Liver (tissue), 9 donors: ENCODE data around the gene CMIP. TPM values are rescaled to one million over a fixed set of nuclear protein-coding genes. Genes with fewer than 3 reads are reported as not detected.

ENCODE experiments used
- DNase-seq: peaks from one replicate; pipeline ENCODE4 v3.0.0-alpha.2; 2017; ENCODE audit warnings: low spot score
- H3K27ac ChIP-seq, 2 donors: one replicate each; pipeline ENCODE4 v1.7.0; 2013; ENCODE audit warnings: inconsistent platforms in 2 of 2, low read length in 2 of 2, control low read depth in 1 of 2, low read depth in 1 of 2, mild to moderate bottlenecking in 1 of 2
- H3K27me3 ChIP-seq, 4 donors: one replicate each; pipeline versions ENCODE4 v1.6.1 to v1.7.0; 2013; ENCODE audit warnings: low read length in 3 of 4, inconsistent platforms in 1 of 4, mild to moderate bottlenecking in 1 of 4, moderate library complexity in 1 of 4; ENCODE audit not compliant: control insufficient read depth in 4 of 4, insufficient read depth in 4 of 4
- H3K36me3 ChIP-seq, 4 donors: one replicate each; pipeline versions ENCODE4 v1.6.1 to v1.7.0; 2013; ENCODE audit warnings: low read length in 3 of 4, mild to moderate bottlenecking in 3 of 4, low read depth in 1 of 4, moderate library complexity in 1 of 4; ENCODE audit not compliant: control insufficient read depth in 4 of 4, insufficient read depth in 3 of 4
- H3K4me1 ChIP-seq, 4 donors: one replicate each; pipeline versions ENCODE4 v1.6.1 to v1.7.0; 2013; ENCODE audit warnings: low read length in 3 of 4, mild to moderate bottlenecking in 3 of 4, moderate library complexity in 1 of 4; ENCODE audit not compliant: control insufficient read depth in 4 of 4, insufficient read depth in 4 of 4
- H3K4me3 ChIP-seq, 3 donors: one replicate each; pipeline versions ENCODE4 v1.6.1 to v1.7.0; 2013; ENCODE audit warnings: low read length in 3 of 3, control low read depth in 1 of 3, low read depth in 1 of 3, mild to moderate bottlenecking in 1 of 3
- H3K9ac ChIP-seq, 2 donors: one replicate each; pipeline ENCODE4 v1.7.0; 2013; ENCODE audit warnings: low read length in 2 of 2, mild to moderate bottlenecking in 2 of 2, moderate library complexity in 2 of 2, control low read depth in 1 of 2, low read depth in 1 of 2
- H3K9me3 ChIP-seq, 4 donors: one replicate each; pipeline versions ENCODE4 v1.6.1 to v1.7.0; 2013; ENCODE audit warnings: low read length in 3 of 4; ENCODE audit not compliant: control insufficient read depth in 4 of 4
- EGR1 ChIP-seq, 2 donors: IDR thresholded peaks; 2 replicates each; pipeline ENCODE4 v1.6.1; 2016 to 2018; ENCODE audit warnings: antibody characterized with exemption in 2 of 2, low read depth in 2 of 2
- FOXA1 ChIP-seq: IDR thresholded peaks from 2 replicates; pipeline ENCODE4 v1.6.1; 2016; ENCODE audit warnings: antibody characterized with exemption
- FOXA2 ChIP-seq: IDR thresholded peaks from 2 replicates; pipeline ENCODE4 v1.6.1; 2016; ENCODE audit warnings: antibody characterized with exemption
- GABPA ChIP-seq, 2 donors: IDR thresholded peaks in 1 of 2; conservative IDR thresholded peaks in 1 of 2; 2 replicates each; pipeline ENCODE4 v1.6.1; 2016; ENCODE audit warnings: antibody characterized with exemption in 2 of 2, mild to moderate bottlenecking in 1 of 2, moderate library complexity in 1 of 2
- HNF4A ChIP-seq, 2 donors: conservative IDR thresholded peaks; 2 replicates each; pipeline ENCODE4 v1.6.1; 2016; ENCODE audit warnings: antibody characterized with exemption in 2 of 2, mild to moderate bottlenecking in 2 of 2
- HNF4G ChIP-seq: IDR thresholded peaks from 2 replicates; pipeline ENCODE4 v1.6.1; 2016; ENCODE audit warnings: antibody characterized with exemption
- JUND ChIP-seq, 2 donors: IDR thresholded peaks; 2 replicates each; pipeline ENCODE4 v1.6.1; 2016; ENCODE audit warnings: antibody characterized with exemption in 2 of 2
- NR2F2 ChIP-seq: IDR thresholded peaks from 2 replicates; pipeline ENCODE4 v1.6.1; 2016; ENCODE audit warnings: antibody characterized with exemption
- RAD21 ChIP-seq, 2 donors: IDR thresholded peaks; 2 replicates each; pipeline ENCODE4 v1.6.1; 2016; ENCODE audit warnings: antibody characterized with exemption in 2 of 2, mild to moderate bottlenecking in 2 of 2
- RXRA ChIP-seq, 2 donors: IDR thresholded peaks; 2 replicates each; pipeline ENCODE4 v1.6.1; 2017 to 2018; ENCODE audit warnings: antibody characterized with exemption in 2 of 2, mild to moderate bottlenecking in 1 of 2
- SP1 ChIP-seq: IDR thresholded peaks from 2 replicates; pipeline ENCODE4 v1.6.1; 2018; ENCODE audit warnings: antibody characterized with exemption, mild to moderate bottlenecking
- TAF1 ChIP-seq: conservative IDR thresholded peaks from 2 replicates; pipeline ENCODE4 v1.6.1; 2016; ENCODE audit warnings: antibody characterized with exemption, mild to moderate bottlenecking
- YY1 ChIP-seq: IDR thresholded peaks from 2 replicates; pipeline ENCODE4 v1.6.1; 2016; ENCODE audit warnings: antibody characterized with exemption, mild to moderate bottlenecking
- WGBS: extraction: QIAGEN DNeasy Blood & Tissue Kit; methylation state at CpG from one replicate; pipeline ENCODE4 v1.1.7; 2013; 5-methylcytosine and 5-hydroxymethylcytosine counted together
- polyA plus RNA-seq, 2 donors: library from polyadenylated mRNA; stranded (reverse) in 1 of 2; unstranded in 1 of 2; fragments of 200-250 nt in 1 of 2; fragments of >200 nt in 1 of 2; fragmentation: Nextera tagmentation in 1 of 2; extraction: Ambion mirVana in 1 of 2; gene quantifications; one replicate each; pipeline versions ENCODE4 v1.2.1 to v1.2.3, GENCODE V29; 2013 to 2015
- total RNA-seq, 2 donors: library from RNA; depleted of rRNA; stranded (reverse); fragments of >200 nt; gene quantifications; one replicate each; pipeline ENCODE4 v1.2.3, GENCODE V29; 2014
- TF ChIP-seq, protein P1 (sequence below): fragments of 150-350 bp; IDR thresholded peaks from 2 replicates; pipeline ENCODE4 v1.5.1; 2017; ENCODE audit warnings: improper control_type of control experiment, low read depth, low read length; ENCODE audit not compliant: missing input control
- TF ChIP-seq, protein P2 (sequence below): IDR thresholded peaks from 2 replicates; pipeline ENCODE4 v1.6.1; 2016; ENCODE audit warnings: antibody characterized with exemption
- TF ChIP-seq, protein P3 (sequence below): IDR thresholded peaks from 2 replicates; pipeline ENCODE4 v1.6.1; 2016; ENCODE audit warnings: antibody characterized with exemption
- TF ChIP-seq, protein P4 (sequence below): IDR thresholded peaks from 2 replicates; pipeline ENCODE4 v1.6.1; 2016; ENCODE audit warnings: antibody characterized with exemption, mild to moderate bottlenecking
- TF ChIP-seq, protein P5 (sequence below): IDR thresholded peaks from 2 replicates; pipeline ENCODE4 v1.6.1; 2016; ENCODE audit warnings: antibody characterized with exemption
- donor health status: healthy.
- donor health status: healthy.
- donor health status: healthy.
- donor health status: healthy.
- donor health status: healthy.

Gene CMIP
- total and polyA plus RNA-seq, 4 donors, result 1.7 to 15.6 (median 10.1) TPM

DNA sequence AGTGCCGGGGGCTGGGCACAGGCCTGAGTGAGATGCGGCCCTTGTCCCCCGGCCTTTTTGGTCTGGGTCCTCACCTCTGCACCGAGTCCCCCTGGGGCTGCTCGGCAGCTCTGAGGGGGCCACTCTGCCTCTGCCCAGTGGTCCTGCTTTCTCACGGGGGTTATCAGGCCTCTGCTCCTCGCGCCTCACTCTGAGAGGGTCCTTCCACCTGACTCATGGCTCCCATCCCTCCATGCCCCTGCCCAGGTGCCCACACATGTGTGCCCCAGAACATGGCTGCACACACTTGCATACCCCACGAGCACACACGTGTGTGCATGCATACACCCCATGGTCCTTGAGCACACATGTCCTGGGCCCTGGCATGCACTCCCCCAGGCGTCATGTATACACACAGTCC is 53.7 kb downstream of the CMIP start:
- no peak overlapping the region for H3K9ac ChIP-seq
- TF ChIP-seq FOXA1 (no peak), FOXA2 (no peak), SP1 (no peak), NR2F2 (no peak), YY1 (no peak), HNF4G (no peak), EGR1 (IDR thresholded peaks at IDR 0.05; ENCODE audit: low read depth in 2 of 2) (no peak), TAF1 (no peak), RXRA (IDR thresholded peaks at IDR 0.05) (no peak), JUND (IDR thresholded peaks at IDR 0.05) (no peak), GABPA (IDR thresholded peaks at IDR 0.05 in 1 of 2, conservative IDR thresholded peaks at IDR 0.05 in 1 of 2) (no peak), RAD21 (IDR thresholded peaks at IDR 0.05) (no peak), HNF4A (conservative IDR thresholded peaks at IDR 0.05) (no peak)
- TF ChIP-seq, protein P1, sequence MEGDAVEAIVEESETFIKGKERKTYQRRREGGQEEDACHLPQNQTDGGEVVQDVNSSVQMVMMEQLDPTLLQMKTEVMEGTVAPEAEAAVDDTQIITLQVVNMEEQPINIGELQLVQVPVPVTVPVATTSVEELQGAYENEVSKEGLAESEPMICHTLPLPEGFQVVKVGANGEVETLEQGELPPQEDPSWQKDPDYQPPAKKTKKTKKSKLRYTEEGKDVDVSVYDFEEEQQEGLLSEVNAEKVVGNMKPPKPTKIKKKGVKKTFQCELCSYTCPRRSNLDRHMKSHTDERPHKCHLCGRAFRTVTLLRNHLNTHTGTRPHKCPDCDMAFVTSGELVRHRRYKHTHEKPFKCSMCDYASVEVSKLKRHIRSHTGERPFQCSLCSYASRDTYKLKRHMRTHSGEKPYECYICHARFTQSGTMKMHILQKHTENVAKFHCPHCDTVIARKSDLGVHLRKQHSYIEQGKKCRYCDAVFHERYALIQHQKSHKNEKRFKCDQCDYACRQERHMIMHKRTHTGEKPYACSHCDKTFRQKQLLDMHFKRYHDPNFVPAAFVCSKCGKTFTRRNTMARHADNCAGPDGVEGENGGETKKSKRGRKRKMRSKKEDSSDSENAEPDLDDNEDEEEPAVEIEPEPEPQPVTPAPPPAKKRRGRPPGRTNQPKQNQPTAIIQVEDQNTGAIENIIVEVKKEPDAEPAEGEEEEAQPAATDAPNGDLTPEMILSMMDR, result no peak
- TF ChIP-seq, protein P2, sequence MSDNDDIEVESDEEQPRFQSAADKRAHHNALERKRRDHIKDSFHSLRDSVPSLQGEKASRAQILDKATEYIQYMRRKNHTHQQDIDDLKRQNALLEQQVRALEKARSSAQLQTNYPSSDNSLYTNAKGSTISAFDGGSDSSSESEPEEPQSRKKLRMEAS, result no peak
- TF ChIP-seq, protein P3, sequence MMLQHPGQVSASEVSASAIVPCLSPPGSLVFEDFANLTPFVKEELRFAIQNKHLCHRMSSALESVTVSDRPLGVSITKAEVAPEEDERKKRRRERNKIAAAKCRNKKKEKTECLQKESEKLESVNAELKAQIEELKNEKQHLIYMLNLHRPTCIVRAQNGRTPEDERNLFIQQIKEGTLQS, result no peak
- TF ChIP-seq, protein P4, sequence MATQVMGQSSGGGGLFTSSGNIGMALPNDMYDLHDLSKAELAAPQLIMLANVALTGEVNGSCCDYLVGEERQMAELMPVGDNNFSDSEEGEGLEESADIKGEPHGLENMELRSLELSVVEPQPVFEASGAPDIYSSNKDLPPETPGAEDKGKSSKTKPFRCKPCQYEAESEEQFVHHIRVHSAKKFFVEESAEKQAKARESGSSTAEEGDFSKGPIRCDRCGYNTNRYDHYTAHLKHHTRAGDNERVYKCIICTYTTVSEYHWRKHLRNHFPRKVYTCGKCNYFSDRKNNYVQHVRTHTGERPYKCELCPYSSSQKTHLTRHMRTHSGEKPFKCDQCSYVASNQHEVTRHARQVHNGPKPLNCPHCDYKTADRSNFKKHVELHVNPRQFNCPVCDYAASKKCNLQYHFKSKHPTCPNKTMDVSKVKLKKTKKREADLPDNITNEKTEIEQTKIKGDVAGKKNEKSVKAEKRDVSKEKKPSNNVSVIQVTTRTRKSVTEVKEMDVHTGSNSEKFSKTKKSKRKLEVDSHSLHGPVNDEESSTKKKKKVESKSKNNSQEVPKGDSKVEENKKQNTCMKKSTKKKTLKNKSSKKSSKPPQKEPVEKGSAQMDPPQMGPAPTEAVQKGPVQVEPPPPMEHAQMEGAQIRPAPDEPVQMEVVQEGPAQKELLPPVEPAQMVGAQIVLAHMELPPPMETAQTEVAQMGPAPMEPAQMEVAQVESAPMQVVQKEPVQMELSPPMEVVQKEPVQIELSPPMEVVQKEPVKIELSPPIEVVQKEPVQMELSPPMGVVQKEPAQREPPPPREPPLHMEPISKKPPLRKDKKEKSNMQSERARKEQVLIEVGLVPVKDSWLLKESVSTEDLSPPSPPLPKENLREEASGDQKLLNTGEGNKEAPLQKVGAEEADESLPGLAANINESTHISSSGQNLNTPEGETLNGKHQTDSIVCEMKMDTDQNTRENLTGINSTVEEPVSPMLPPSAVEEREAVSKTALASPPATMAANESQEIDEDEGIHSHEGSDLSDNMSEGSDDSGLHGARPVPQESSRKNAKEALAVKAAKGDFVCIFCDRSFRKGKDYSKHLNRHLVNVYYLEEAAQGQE, result no peak
- TF ChIP-seq, protein P5, sequence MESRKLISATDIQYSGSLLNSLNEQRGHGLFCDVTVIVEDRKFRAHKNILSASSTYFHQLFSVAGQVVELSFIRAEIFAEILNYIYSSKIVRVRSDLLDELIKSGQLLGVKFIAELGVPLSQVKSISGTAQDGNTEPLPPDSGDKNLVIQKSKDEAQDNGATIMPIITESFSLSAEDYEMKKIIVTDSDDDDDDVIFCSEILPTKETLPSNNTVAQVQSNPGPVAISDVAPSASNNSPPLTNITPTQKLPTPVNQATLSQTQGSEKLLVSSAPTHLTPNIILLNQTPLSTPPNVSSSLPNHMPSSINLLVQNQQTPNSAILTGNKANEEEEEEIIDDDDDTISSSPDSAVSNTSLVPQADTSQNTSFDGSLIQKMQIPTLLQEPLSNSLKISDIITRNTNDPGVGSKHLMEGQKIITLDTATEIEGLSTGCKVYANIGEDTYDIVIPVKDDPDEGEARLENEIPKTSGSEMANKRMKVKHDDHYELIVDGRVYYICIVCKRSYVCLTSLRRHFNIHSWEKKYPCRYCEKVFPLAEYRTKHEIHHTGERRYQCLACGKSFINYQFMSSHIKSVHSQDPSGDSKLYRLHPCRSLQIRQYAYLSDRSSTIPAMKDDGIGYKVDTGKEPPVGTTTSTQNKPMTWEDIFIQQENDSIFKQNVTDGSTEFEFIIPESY, result no peak
- no peaks in the 10 kb centered on the region for H3K27me3 ChIP-seq
- no peaks in the 10 kb centered on the region for H3K9me3 ChIP-seq
- H3K4me1 ChIP-seq, result peaks cover 14 to 46% (median 38%) of the 10 kb centered on the region in 4 donors
- H3K36me3 ChIP-seq, result no peaks in the 10 kb centered on the region
- 94% methylated on average over 11 of the region's 11 CpGs for WGBS
- no peak overlapping the region for H3K27ac ChIP-seq
- DNase-seq, result no peak
- H3K4me3 ChIP-seq, result no peak overlapping the region
